ENCODE results near the gene ANKRD34B.

Gene ANKRD34B

GRCh38 chr5:80540691-80541090, 29.4 kb downstream of the ANKRD34B start:
- Mint-ChIP-seq H3K4me1 (ENCODE audit: low read depth) (peaks cover 12% of the 10 kb centered on the region), H3K36me3 (ENCODE audit: low read depth) (no peaks in the 10 kb centered on the region), H3K9me3 (no peaks in the 10 kb centered on the region), H3K4me3 (no peak overlapping the region), H3K27ac (no peak overlapping the region), H3K27me3 (peaks cover 4% of the 10 kb centered on the region)
- no peak for DNase-seq

- no peak for DNase-seq
- Mint-ChIP-seq H3K27me3 (no peaks in the 10 kb centered on the region), H3K36me3 (ENCODE audit: low read depth) (no peaks in the 10 kb centered on the region), H3K27ac (no peak overlapping the region), H3K4me3 (no peak overlapping the region), H3K4me1 (ENCODE audit: low read depth) (peaks cover 4% of the 10 kb centered on the region), H3K9me3 (no peaks in the 10 kb centered on the region)
These were observed 53.3 kb downstream of the ANKRD34B start for GRCh38 chr5:80516826-80517225.

GRCh38 chr5:80509362-80509761, 60.7 kb downstream of the ANKRD34B start:
- DNase-seq = no peak
- Mint-ChIP-seq H3K4me3 (no peak overlapping the region), H3K9me3 (no peaks in the 10 kb centered on the region), H3K36me3 (ENCODE audit: low read depth) (no peaks in the 10 kb centered on the region), H3K27me3 (no peaks in the 10 kb centered on the region), H3K27ac (no peak overlapping the region), H3K4me1 (ENCODE audit: low read depth) (no peaks in the 10 kb centered on the region)

GRCh38 chr5:80508844-80509243, 61.2 kb downstream of the ANKRD34B start:
- Mint-ChIP-seq H3K9me3 (no peaks in the 10 kb centered on the region), H3K4me1 (ENCODE audit: low read depth) (no peaks in the 10 kb centered on the region), H3K36me3 (ENCODE audit: low read depth) (no peaks in the 10 kb centered on the region), H3K27ac (no peak overlapping the region), H3K27me3 (no peaks in the 10 kb centered on the region), H3K4me3 (no peak overlapping the region)
- no peak for DNase-seq

GRCh38 chr5:80507663-80508062, 62.4 kb downstream of the ANKRD34B start:
- Mint-ChIP-seq H3K9me3 (no peaks in the 10 kb centered on the region), H3K4me1 (ENCODE audit: low read depth) (no peaks in the 10 kb centered on the region), H3K27me3 (no peaks in the 10 kb centered on the region), H3K36me3 (ENCODE audit: low read depth) (no peaks in the 10 kb centered on the region), H3K4me3 (no peak overlapping the region), H3K27ac (no peak overlapping the region)
- DNase-seq = no peak
